GM23338 (cell line): Measurements from ENCODE around the gene PSD.

Source experiments
- CREB1 ChIP-seq: fragments of 250-450 bp; sonication (Bioruptor Pico); IDR thresholded peaks from 2 replicates; pipeline ENCODE4 v1.5.0; 2020; ENCODE audit warnings: low read depth, mild to moderate bottlenecking, moderate library complexity
- EZH2 ChIP-seq: fragments of 200-600 bp; sonication (generic); IDR thresholded peaks from one replicate; pipeline ENCODE4 v1.8.0; 2017; ENCODE audit warnings: antibody characterized with exemption, mild to moderate bottlenecking, low read depth; ENCODE audit not compliant: unreplicated experiment
- EZH2phosphoT487 ChIP-seq: fragments of 200-600 bp; sonication (generic); IDR thresholded peaks from one replicate; pipeline ENCODE4 v1.8.1; 2018; ENCODE audit warnings: antibody characterized with exemption; ENCODE audit not compliant: unreplicated experiment
- JUNB ChIP-seq: IDR thresholded peaks from one replicate; pipeline ENCODE4 v1.6.1; 2016; ENCODE audit warnings: antibody characterized with exemption; ENCODE audit not compliant: unreplicated experiment
- POLR2AphosphoS5 ChIP-seq: IDR thresholded peaks from 2 replicates; pipeline ENCODE4 v1.6.1; 2016; ENCODE audit warnings: antibody characterized with exemption, low read depth
- ZNF331 ChIP-seq: fragments of 250-450 bp; sonication (Bioruptor Pico); IDR thresholded peaks from 2 replicates; pipeline ENCODE4 v1.5.0; 2020; ENCODE audit warnings: low read depth, mild to moderate bottlenecking, moderate library complexity
- TF ChIP-seq, protein P1 (sequence below), 2 experiments: fragments of 200-600 bp in 1 of 2; sonication (generic) in 1 of 2; conservative IDR thresholded peaks; 2 replicates each; pipeline versions ENCODE4 v1.5.1 to v1.6.1; 2016 to 2017; ENCODE audit warnings: antibody characterized with exemption in 2 of 2, low read depth in 2 of 2, mild to moderate bottlenecking in 2 of 2, moderate library complexity in 1 of 2
- TF ChIP-seq, protein P2 (sequence below): IDR thresholded peaks from one replicate; pipeline ENCODE4 v1.6.1; 2018; ENCODE audit warnings: antibody characterized with exemption; ENCODE audit not compliant: unreplicated experiment

DNA sequence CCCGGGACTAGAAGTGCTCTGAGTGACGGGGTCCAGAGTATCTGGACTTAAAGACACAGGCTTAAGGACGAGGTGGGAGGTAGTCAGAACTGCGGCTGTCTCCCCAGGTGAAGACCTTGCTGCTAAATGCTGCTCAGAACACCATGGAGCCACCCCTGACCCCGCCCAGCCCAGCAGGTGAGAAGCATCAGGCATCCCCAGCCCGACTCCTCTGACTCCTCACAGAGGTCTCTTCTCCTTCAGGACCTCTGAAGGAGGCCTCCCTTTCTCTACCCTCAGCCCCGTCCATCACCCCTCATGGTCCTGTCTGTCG, 17.3 kb downstream of the PSD start:
- TF ChIP-seq, protein P1, sequence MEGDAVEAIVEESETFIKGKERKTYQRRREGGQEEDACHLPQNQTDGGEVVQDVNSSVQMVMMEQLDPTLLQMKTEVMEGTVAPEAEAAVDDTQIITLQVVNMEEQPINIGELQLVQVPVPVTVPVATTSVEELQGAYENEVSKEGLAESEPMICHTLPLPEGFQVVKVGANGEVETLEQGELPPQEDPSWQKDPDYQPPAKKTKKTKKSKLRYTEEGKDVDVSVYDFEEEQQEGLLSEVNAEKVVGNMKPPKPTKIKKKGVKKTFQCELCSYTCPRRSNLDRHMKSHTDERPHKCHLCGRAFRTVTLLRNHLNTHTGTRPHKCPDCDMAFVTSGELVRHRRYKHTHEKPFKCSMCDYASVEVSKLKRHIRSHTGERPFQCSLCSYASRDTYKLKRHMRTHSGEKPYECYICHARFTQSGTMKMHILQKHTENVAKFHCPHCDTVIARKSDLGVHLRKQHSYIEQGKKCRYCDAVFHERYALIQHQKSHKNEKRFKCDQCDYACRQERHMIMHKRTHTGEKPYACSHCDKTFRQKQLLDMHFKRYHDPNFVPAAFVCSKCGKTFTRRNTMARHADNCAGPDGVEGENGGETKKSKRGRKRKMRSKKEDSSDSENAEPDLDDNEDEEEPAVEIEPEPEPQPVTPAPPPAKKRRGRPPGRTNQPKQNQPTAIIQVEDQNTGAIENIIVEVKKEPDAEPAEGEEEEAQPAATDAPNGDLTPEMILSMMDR (conservative IDR thresholded peaks at IDR 0.05; ENCODE audit: low read depth in 2 of 2) = no peak
- TF ChIP-seq EZH2 (no peak), POLR2AphosphoS5 (no peak), EZH2phosphoT487 (no peak), CREB1 (CRISPR knock-in tag) (no peak), ZNF331 (CRISPR knock-in tag) (no peak), JUNB (no peak)
- TF ChIP-seq, protein P2, sequence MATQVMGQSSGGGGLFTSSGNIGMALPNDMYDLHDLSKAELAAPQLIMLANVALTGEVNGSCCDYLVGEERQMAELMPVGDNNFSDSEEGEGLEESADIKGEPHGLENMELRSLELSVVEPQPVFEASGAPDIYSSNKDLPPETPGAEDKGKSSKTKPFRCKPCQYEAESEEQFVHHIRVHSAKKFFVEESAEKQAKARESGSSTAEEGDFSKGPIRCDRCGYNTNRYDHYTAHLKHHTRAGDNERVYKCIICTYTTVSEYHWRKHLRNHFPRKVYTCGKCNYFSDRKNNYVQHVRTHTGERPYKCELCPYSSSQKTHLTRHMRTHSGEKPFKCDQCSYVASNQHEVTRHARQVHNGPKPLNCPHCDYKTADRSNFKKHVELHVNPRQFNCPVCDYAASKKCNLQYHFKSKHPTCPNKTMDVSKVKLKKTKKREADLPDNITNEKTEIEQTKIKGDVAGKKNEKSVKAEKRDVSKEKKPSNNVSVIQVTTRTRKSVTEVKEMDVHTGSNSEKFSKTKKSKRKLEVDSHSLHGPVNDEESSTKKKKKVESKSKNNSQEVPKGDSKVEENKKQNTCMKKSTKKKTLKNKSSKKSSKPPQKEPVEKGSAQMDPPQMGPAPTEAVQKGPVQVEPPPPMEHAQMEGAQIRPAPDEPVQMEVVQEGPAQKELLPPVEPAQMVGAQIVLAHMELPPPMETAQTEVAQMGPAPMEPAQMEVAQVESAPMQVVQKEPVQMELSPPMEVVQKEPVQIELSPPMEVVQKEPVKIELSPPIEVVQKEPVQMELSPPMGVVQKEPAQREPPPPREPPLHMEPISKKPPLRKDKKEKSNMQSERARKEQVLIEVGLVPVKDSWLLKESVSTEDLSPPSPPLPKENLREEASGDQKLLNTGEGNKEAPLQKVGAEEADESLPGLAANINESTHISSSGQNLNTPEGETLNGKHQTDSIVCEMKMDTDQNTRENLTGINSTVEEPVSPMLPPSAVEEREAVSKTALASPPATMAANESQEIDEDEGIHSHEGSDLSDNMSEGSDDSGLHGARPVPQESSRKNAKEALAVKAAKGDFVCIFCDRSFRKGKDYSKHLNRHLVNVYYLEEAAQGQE = no peak
